NT2/D1 (cell line): Measurements from ENCODE around the gene GBF1.

Experiments used
- DNase-seq: peaks from one replicate; pipeline ENCODE4 v3.0.0-alpha.2; 2011; ENCODE audit warnings: low read depth, low spot score
- H3K27me3 ChIP-seq: 2 replicates; pipeline ENCODE4 v1.6.0; 2011; ENCODE audit warnings: mild to moderate bottlenecking; ENCODE audit not compliant: insufficient read length, insufficient read depth
- H3K36me3 ChIP-seq: 2 replicates; pipeline ENCODE4 v1.6.1; 2011; ENCODE audit warnings: mild to moderate bottlenecking, low read length, mixed read lengths; ENCODE audit not compliant: insufficient read depth, insufficient read length
- H3K4me1 ChIP-seq: 2 replicates; pipeline ENCODE4 v1.5.1; 2011; ENCODE audit not compliant: insufficient read depth, insufficient read length
- H3K4me3 ChIP-seq: 2 replicates; pipeline ENCODE4 v1.5.1; 2011; ENCODE audit warnings: low read depth; ENCODE audit not compliant: insufficient read length
- H3K9ac ChIP-seq: 2 replicates; pipeline ENCODE4 v1.6.0; 2011; ENCODE audit warnings: low read depth; ENCODE audit not compliant: insufficient read length
- H3K9me3 ChIP-seq: 2 replicates; pipeline ENCODE4 v1.5.1; 2011; ENCODE audit warnings: mild to moderate bottlenecking, low read length; ENCODE audit not compliant: insufficient read depth
- SUZ12 ChIP-seq: IDR thresholded peaks from 2 replicates; pipeline ENCODE4 v1.6.1; 2011; ENCODE audit not compliant: insufficient read length, insufficient read depth; ENCODE audit errors: extremely low read depth
- YY1 ChIP-seq: IDR thresholded peaks from 2 replicates; pipeline ENCODE4 v1.6.1; 2011; ENCODE audit not compliant: insufficient read length, insufficient read depth
- ZNF274 ChIP-seq: IDR thresholded peaks from 2 replicates; pipeline ENCODE4 v1.6.1; 2011; ENCODE audit warnings: mild to moderate bottlenecking, low read depth, low read length

GBF1 gene

GRCh38 chr10:102394801-102395399 is 149.6 kb downstream of the GBF1 start:
- Histone ChIP-seq H3K4me3 (peak overlapping the region; percentile 74), H3K9me3 (no peaks in the 10 kb centered on the region), H3K36me3 (peaks cover 29% of the 10 kb centered on the region), H3K9ac (peak overlapping the region; percentile 92), H3K27me3 (peaks cover 4% of the 10 kb centered on the region), H3K4me1 (peaks cover 19% of the 10 kb centered on the region)
- no peak for DNase-seq
- no peak for TF ChIP-seq ZNF274
- TF ChIP-seq YY1, result no peak
- no peak for TF ChIP-seq SUZ12

- H3K4me3 ChIP-seq, result peak within 1 kb of the TSS; percentile 77
- H3K9me3 ChIP-seq, result no peaks in the 10 kb centered on the region
- peaks cover 24% of the 10 kb centered on the region for H3K4me1 ChIP-seq
- no peak for TF ChIP-seq ZNF274
- TF ChIP-seq YY1, result no peak
- no peak for TF ChIP-seq SUZ12
- peaks cover 4% of the 10 kb centered on the region for H3K27me3 ChIP-seq
- H3K9ac ChIP-seq, result peak within 1 kb of the TSS; percentile 92
- H3K36me3 ChIP-seq, result peaks cover 37% of the 10 kb centered on the region
- peak; percentile 78 for DNase-seq
These were observed 150.3 kb downstream of the GBF1 start, which contains the start of gene NFKB2 for GRCh38 chr10:102395400-102396316. Gene NFKB2, plus strand, starts transcription at chr10:102395705. Its CDS starts 255 bp downstream, at chr10:102395960.

GRCh38 chr10:102396317-102396650 is 151.0 kb downstream of the GBF1 start:
- H3K4me1 ChIP-seq, result peaks cover 24% of the 10 kb centered on the region
- H3K36me3 ChIP-seq, result peaks cover 43% of the 10 kb centered on the region
- peaks cover 4% of the 10 kb centered on the region for H3K27me3 ChIP-seq
- no peaks in the 10 kb centered on the region for H3K9me3 ChIP-seq
- H3K9ac ChIP-seq, result peak overlapping the region; percentile 86
- TF ChIP-seq SUZ12 (no peak), ZNF274 (no peak), YY1 (no peak)
- DNase-seq, result no peak
- peak overlapping the region; percentile 77 for H3K4me3 ChIP-seq

GRCh38 chr10:102396730-102397151 is 151.4 kb downstream of the GBF1 start:
- Histone ChIP-seq H3K9ac (peak overlapping the region; percentile 86), H3K27me3 (peaks cover 4% of the 10 kb centered on the region), H3K9me3 (no peaks in the 10 kb centered on the region), H3K4me1 (peaks cover 28% of the 10 kb centered on the region), H3K36me3 (peaks cover 48% of the 10 kb centered on the region), H3K4me3 (peak overlapping the region; percentile 77)
- no peak for TF ChIP-seq ZNF274
- no peak for TF ChIP-seq SUZ12
- no peak for TF ChIP-seq YY1
- no peak for DNase-seq

- Histone ChIP-seq H3K36me3 (peaks cover 54% of the 10 kb centered on the region), H3K9me3 (no peaks in the 10 kb centered on the region), H3K27me3 (peaks cover 4% of the 10 kb centered on the region), H3K9ac (no peak overlapping the region), H3K4me1 (peaks cover 30% of the 10 kb centered on the region), H3K4me3 (no peak overlapping the region)
- TF ChIP-seq SUZ12 (no peak), ZNF274 (no peak), YY1 (no peak)
- DNase-seq, result no peak
These were observed 152.2 kb downstream of the GBF1 start for GRCh38 chr10:102397222-102398171.

GRCh38 chr10:102398172-102399020 is 153.1 kb downstream of the GBF1 start:
- H3K27me3 ChIP-seq, result no peaks in the 10 kb centered on the region
- H3K9me3 ChIP-seq, result no peaks in the 10 kb centered on the region
- TF ChIP-seq ZNF274 (no peak), YY1 (no peak), SUZ12 (no peak)
- H3K9ac ChIP-seq, result no peak overlapping the region
- no peak for DNase-seq
- H3K4me1 ChIP-seq, result peaks cover 32% of the 10 kb centered on the region
- H3K36me3 ChIP-seq, result peaks cover 62% of the 10 kb centered on the region
- H3K4me3 ChIP-seq, result no peak overlapping the region
